ENCODE measurements around the gene RNF126. TPM values are rescaled to one million over a fixed set of nuclear protein-coding genes. Genes with fewer than 3 reads are reported as not detected.
"Not testable (repeated sequence)": the region's sequence is repeated elsewhere in the genome, so short reads cannot be mapped to it uniquely, and the experiment has no call there.

RNF126 gene
- polyA plus RNA-seq, 1 donor: 32.3 TPM

- no peak for DNase-seq
Observed at GRCh38 chr19:685454-685931, 22.5 kb upstream of the RNF126 start.

DNA sequence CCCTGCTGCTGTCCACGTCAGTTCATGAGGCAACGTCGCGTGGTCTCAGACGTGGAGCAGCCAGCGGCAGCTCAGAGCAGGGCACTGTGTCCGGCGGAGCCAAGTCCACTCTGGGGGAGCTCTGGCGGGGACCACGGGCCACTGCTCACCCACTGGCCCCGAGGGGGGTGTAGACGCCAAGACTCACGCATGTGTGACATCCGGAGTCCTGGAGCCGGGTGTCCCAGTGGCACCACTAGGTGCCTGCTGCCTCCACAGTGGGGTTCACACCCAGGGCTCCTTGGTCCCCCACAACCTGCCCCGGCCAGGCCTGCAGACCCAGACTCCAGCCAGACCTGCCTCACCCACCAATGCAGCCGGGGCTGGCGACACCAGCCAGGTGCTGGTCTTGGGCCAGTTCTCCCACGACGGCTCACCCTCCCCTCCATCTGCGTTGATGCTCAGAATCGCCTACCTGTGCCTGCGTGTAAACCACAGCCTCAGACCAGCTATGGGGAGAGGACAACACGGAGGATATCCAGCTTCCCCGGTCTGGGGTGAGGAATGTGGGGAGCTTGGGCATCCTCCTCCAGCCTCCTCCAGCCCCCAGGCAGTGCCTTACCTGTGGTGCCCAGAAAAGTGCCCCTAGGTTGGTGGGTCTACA is 19.8 kb upstream of the RNF126 start:
- no peak for DNase-seq

DNA sequence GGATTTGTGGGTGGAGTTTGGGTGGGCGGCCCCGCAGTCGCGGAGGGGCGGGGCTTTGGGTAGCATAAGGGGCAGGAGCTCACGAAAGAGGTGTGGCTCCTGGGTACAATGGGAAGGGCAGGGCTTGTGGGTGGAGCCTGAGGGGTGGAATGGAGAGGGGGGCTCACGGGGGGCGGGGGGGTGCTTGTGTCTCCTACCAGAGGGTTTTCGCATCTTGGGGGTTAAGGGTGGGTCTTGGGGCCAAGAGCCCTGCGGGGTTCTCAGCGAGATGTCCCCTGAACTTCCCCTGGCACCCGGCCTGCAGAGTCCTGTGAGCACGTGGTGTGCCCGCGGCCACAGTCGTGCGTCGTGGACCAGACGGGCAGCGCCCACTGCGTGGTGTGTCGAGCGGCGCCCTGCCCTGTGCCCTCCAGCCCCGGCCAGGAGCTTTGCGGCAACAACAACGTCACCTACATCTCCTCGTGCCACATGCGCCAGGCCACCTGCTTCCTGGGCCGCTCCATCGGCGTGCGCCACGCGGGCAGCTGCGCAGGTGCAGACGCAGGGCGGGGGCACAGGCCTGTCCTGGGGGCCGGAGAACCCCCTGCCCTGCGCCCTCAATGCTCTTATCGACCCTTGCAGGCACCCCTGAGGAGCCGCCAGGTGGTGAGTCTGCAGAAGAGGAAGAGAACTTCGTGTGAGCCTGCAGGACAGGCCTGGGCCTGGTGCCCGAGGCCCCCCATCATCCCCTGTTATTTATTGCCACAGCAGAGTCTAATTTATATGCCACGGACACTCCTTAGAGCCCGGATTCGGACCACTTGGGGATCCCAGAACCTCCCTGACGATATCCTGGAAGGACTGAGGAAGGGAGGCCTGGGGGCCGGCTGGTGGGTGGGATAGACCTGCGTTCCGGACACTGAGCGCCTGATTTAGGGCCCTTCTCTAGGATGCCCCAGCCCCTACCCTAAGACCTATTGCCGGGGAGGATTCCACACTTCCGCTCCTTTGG is 18.3 kb upstream of the RNF126 start:
- DNase-seq: no peak

GRCh38 chr19:680287-681028 is 17.4 kb upstream of the RNF126 start:
- DNase-seq: peak; percentile 96

- peak; percentile 84 for DNase-seq
Observed at GRCh38 chr19:679418-680286, 16.6 kb upstream of the RNF126 start.

DNA sequence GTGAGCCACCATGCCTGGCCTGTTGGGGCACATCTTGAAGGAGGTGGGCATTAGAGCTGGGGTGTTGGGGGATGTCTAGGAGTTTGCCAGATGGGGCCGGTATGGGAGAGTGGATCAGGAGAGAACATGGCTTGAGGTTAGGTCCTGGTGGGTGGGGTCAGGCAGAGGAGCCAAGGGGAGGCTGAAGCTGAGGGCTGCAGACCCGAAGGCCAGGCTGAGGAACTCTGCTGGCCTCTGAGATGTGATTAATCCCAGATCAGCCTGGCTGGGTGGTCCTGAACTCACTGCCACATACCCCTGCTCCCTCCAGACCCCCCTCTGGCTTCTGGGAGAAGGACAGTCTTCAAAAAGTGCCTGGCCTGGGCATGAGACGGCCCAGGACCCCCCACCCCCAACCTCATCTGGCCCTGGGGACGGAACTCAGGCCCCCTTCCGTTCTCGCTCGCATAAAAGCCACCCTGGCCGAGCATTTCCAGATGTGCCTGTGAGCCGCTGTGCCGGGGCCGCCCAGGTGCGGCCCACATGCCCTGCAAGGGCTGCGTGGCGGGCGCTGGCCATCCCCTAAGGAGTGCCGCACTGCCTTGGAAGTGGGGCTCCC is 15.9 kb upstream of the RNF126 start:
- DNase-seq: no peak

DNA sequence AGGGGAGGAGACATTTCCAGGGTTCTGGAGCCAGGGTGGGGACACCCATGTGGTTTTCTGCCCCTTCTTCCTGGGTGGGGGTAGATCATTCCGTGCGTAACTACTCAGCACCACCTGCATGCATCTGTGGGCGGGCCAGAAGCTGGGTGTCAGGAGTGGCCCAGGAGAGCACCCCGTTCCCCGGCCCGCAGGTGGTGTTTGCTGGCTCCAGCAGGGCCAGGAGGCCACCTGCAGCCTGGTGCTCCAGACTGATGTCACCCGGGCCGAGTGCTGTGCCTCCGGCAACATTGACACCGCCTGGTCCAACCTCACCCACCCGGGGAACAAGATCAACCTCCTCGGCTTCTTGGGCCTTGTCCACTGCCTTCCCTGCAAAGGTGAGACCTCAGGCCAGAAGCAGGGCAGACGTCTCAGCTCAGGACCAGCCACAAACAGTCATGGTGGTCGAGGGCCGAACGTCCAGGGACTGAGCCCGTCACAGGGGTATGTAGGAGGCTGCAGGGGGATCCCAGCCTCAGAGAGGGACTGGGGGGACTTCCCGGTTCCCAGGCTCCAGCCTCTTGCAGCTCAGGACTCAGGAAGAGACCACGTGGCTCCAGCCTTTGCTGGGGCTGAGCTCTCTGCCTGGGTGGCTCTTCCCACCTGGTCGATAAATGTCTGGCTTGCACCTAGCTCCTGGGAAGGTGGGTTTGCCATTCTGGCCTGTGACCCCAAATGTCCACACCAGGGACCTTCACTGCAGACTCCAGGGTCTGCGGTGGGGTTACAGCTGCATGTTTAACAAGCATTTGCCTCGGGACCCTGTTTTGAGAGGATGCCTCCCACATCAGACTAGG is 14.8 kb upstream of the RNF126 start:
- no peak for DNase-seq

GRCh38 chr19:677201-677600 is 14.2 kb upstream of the RNF126 start:
- DNase-seq: no peak

DNA sequence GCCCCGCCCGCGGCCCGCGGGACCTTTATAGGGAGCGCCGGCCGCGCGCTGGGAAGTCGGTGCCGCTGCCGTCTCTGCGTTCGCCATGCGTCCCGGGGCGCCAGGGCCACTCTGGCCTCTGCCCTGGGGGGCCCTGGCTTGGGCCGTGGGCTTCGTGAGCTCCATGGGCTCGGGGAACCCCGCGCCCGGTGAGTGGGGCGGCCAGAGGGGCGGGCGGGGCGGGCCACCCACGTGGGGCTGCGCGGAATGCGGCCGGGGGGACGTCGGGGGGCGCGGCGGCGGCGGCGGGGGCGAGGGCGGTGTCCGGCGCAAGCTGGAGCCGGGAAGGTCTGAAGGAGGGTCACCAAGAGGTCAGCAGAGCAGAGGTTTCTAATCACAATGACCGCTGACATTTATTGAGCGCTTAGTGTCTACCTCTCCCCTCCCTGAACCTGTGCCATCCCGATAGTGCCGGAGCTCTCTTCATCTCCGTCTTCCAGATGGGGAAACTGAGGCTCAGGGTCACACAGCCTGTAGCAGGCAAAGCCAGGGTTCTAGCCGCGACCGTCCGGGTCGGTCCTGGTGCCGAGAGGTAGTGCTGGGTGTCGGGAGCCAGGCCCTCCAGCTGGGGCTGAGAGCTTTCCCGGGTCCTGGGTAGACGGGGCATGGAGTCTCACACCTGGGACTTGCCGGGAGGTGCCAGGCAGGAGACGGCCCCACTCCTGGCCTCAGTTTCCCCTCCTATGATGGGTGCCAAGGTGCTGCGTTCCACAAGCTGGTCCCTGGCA is 13.5 kb upstream of the RNF126 start, which contains the start of gene FSTL3:
TSS of gene FSTL3 (plus strand) at position 54 of the 767 bp plus-strand sequence. CDS start at position 86, 32 bp downstream.
- no peak for DNase-seq

- DNase-seq: no peak
Observed at GRCh38 chr19:676007-676338, 13.0 kb upstream of the RNF126 start.

- no peak for DNase-seq
Observed at GRCh38 chr19:674282-675151, 11.5 kb upstream of the RNF126 start.

- no peak for DNase-seq
Observed at GRCh38 chr19:670609-671075, 7.6 kb upstream of the RNF126 start.

DNA sequence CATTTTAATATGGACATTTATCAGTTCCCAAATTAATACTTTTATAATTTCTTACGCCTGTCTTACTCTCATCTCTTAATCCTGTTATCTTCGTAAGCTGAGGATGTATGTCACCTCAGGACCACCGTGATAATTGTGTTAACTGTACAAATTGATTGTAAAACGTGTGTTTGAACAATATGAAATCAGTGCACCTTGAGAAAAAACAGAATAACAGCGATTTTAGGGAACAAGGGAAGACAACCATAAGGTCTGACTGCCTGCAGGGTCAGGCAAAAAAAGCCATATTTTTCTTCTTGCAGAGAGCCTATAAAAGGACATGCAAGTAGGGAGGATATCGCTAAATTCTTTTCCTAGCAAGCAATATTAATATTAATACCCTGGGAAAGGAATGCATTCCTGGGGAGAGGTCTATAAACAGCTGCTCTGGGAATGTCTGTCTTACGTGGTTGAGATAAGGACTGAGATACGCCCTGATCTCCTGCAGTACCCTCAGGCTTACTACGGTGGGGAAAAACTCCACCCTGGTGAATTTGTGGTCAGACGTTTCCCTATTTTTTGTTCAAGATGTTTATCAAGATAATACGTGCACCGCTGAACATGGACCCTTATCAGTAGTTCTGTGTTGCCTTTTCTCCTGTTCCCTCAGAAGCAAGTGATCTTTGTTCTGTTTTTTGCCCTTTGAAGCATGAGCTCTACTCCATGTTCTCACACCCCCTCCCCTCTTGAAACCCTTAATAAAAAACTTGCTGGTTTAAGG is 5.8 kb upstream of the RNF126 start:
- DNase-seq: not testable (repeated sequence)

DNA sequence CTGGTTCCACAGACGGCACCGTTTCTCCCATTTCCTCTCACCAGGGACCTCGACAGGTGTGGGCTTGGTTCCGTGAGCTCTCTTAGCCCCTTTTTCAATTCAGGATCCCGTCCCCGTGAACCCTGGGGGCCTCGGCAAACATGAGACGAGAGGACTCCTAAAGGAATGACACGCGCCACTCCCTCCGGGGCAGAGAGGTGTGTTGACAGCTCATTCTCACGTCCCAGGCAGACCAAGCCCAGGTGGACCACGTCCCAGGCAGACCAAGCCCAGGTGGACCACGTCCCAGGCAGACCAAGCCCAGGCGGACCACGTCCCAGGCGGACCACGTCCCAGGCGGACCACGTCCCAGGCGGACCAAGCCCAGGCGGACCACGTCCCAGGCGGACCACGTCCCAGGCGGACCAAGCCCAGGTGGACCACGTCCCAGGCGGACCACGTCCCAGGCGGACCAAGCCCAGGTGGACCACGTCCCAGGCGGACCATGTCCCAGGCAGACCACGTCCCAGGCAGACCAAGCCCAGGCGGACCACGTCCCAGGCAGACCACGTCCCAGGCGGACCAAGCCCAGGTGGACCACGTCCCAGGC is 4.1 kb upstream of the RNF126 start:
- DNase-seq: not testable (repeated sequence)

DNA sequence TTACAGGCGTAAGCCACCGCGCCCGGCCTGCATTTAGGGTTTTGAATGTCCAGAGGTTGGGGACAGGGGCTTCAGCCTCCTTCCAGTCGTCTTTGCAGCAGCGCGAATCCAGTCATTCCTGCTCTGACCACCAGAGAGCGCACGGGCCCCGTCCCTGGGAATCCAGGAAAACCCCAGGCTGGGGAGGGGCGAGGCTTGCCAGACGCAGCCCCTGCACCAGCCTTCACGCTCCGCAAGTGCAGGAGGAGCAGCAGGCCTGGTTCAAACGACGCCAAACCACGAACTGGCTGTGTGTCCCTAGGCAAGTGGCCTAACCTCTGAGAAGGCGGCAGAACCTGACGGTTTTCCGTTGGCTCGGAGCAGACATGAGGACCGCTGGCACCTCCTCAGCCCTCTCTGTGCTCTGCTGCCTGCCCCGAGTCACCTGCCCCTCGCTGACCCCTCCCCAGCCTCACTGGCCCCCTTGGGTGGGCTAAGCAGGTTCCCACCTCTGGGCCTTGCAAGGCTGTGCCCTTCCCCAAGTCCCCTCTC is 2.0 kb upstream of the RNF126 start:
- DNase-seq: peak; percentile 80

GRCh38 chr19:663682-664117 is 686 bp upstream of the RNF126 start:
- no peak for DNase-seq

All from hindlimb muscle (tissue), 1 donor.